SK-N-SH (cell line): ENCODE data around the gene CHRNB2. TPM values are rescaled to one million over a fixed set of nuclear protein-coding genes. Genes with fewer than 3 reads are reported as not detected.

Experiments
- CTCF ChIA-PET: fragments of 300-600, 350-600 bp; formaldehyde crosslinking; extraction: SDS; loops from one replicate; lab custom pipeline; 2021; lab: Yijun Ruan, JAX
- POLR2A ChIA-PET: fragments of 350-600 bp; sonication (Branson Sonifier 250); formaldehyde crosslinking; extraction: SDS; loops from one replicate; lab custom pipeline; 2020; ENCODE audit warnings: antibody characterized with exemption, inconsistent platforms; lab: Yijun Ruan, JAX
- DNase-seq: peaks from one replicate; pipeline ENCODE4 v3.0.0; 2012
- H2AFZ ChIP-seq: fragments of 200-600 bp; sonication (generic); 2 replicates; pipeline ENCODE4 v1.8.1; 2016; ENCODE audit warnings: antibody characterized with exemption, mild to moderate bottlenecking, low read depth
- H3F3A ChIP-seq: fragments of 200-600 bp; sonication (generic); replicated peaks from 2 replicates; pipeline ENCODE3; 2016; ENCODE audit warnings: antibody characterized with exemption, mild to moderate bottlenecking; ENCODE audit not compliant: insufficient read depth
- H3K27ac ChIP-seq, 2 experiments: fragments of 200-500 bp in 1 of 2; fragments of 200-600 bp in 1 of 2; sonication (Bioruptor generic) in 1 of 2; sonication (generic), shearing (Covaris generic) in 1 of 2; 2 replicates each; pipeline versions ENCODE4 v1.5.1 to v1.6.1; 2014 to 2016; ENCODE audit warnings: low read depth in 2 of 2, inconsistent platforms in 1 of 2, low read length in 1 of 2, mild to moderate bottlenecking in 1 of 2, mixed read lengths in 1 of 2
- H3K27me3 ChIP-seq: fragments of 200-600 bp; sonication (generic), shearing (Covaris generic); 2 replicates; pipeline ENCODE4 v1.6.1; 2016; ENCODE audit warnings: mixed run types; ENCODE audit not compliant: insufficient read depth
- H3K36me3 ChIP-seq, 2 experiments: fragments of 200-500 bp in 1 of 2; fragments of 200-600 bp in 1 of 2; sonication (Bioruptor generic) in 1 of 2; sonication (generic) in 1 of 2; replicated peaks in 1 of 2; 2 replicates each; pipeline versions ENCODE3 to v1.5.1; 2014 to 2016; ENCODE audit warnings: low read length in 1 of 2, mild to moderate bottlenecking in 1 of 2; ENCODE audit not compliant: insufficient read depth in 2 of 2, control insufficient read depth in 1 of 2
- H3K4me1 ChIP-seq, 2 experiments: fragments of 200-500 bp in 1 of 2; fragments of 200-600 bp in 1 of 2; sonication (Bioruptor generic) in 1 of 2; sonication (generic), shearing (Covaris generic) in 1 of 2; 2 replicates each; pipeline versions ENCODE4 v1.5.1 to v1.6.1; 2014 to 2016; ENCODE audit warnings: low read depth in 1 of 2, low read length in 1 of 2, mixed run types in 1 of 2; ENCODE audit not compliant: insufficient read depth in 2 of 2, control insufficient read depth in 1 of 2
- H3K4me2 ChIP-seq: fragments of 200-600 bp; sonication (generic), shearing (Covaris generic); 2 replicates; pipeline ENCODE4 v1.6.1; 2017; ENCODE audit warnings: mixed run types
- H3K4me3 ChIP-seq, 2 experiments: fragments of 200-500 bp in 1 of 2; fragments of 200-600 bp in 1 of 2; sonication (Bioruptor generic) in 1 of 2; sonication (generic), shearing (Covaris generic) in 1 of 2; 2 replicates each; pipeline versions ENCODE4 v1.5.1 to v1.8.1; 2014 to 2016; ENCODE audit warnings: low read depth in 2 of 2, inconsistent platforms in 1 of 2, low read length in 1 of 2, mild to moderate bottlenecking in 1 of 2, mixed read lengths in 1 of 2, moderate library complexity in 1 of 2
- H3K79me2 ChIP-seq: fragments of 200-600 bp; sonication (generic); 2 replicates; pipeline ENCODE4 v1.8.1; 2017; ENCODE audit warnings: mild to moderate bottlenecking; ENCODE audit not compliant: insufficient read depth
- H3K9ac ChIP-seq: fragments of 200-600 bp; sonication (generic); 2 replicates; pipeline ENCODE4 v1.6.1; 2017; ENCODE audit warnings: mixed run types
- H3K9me2 ChIP-seq: fragments of 200-600 bp; sonication (generic); 2 replicates; pipeline ENCODE4 v1.6.1; 2017; ENCODE audit warnings: mixed run types
- H3K9me3 ChIP-seq: fragments of 200-600 bp; sonication (generic); 2 replicates; pipeline ENCODE4 v1.6.1; 2017; ENCODE audit warnings: mixed run types, mild to moderate bottlenecking, moderate library complexity
- H4K20me1 ChIP-seq: fragments of 200-600 bp; sonication (generic); 2 replicates; pipeline ENCODE4 v1.6.1; 2017; ENCODE audit warnings: mild to moderate bottlenecking, mixed run types; ENCODE audit not compliant: insufficient read depth
- CHD2 ChIP-seq: fragments of 150-350 bp; IDR thresholded peaks from 2 replicates; pipeline ENCODE4 v1.6.1; 2018; ENCODE audit warnings: low read length; ENCODE audit not compliant: partially characterized antibody
- NFIC ChIP-seq: IDR thresholded peaks from 2 replicates; pipeline ENCODE4 v1.4.0; 2012; ENCODE audit warnings: borderline replicate concordance
- RFX5 ChIP-seq: IDR thresholded peaks from 2 replicates; pipeline ENCODE4 v1.6.1; 2012; ENCODE audit warnings: mild to moderate bottlenecking, improper control_type of control experiment, low read length
- SIN3A ChIP-seq: IDR thresholded peaks from 2 replicates; pipeline ENCODE4 v1.6.1; 2012; ENCODE audit warnings: low read depth, mild to moderate bottlenecking, low read length, moderate library complexity, borderline replicate concordance
- TCF12 ChIP-seq: IDR thresholded peaks from 2 replicates; pipeline ENCODE4 v1.4.0; 2012
- YY1 ChIP-seq: IDR thresholded peaks from 2 replicates; pipeline ENCODE4 v1.4.0; 2012; ENCODE audit warnings: low read depth, mild to moderate bottlenecking
- WGBS: methylation state at CpG from one replicate; pipeline ENCODE4 v1.1.6; 2017; ENCODE audit warnings: low lambda C conversion rate; 5-methylcytosine and 5-hydroxymethylcytosine counted together
- polyA plus RNA-seq, 3 experiments: library from polyadenylated mRNA; depleted of rRNA; stranded (reverse); fragments of >200 nt; gene quantifications; 2 replicates each; pipeline ENCODE4 v1.2.3, GENCODE V29; 2012
- TF ChIP-seq, protein P1 (sequence below): IDR thresholded peaks from 2 replicates; pipeline ENCODE4 v1.4.0; 2012; ENCODE audit warnings: low read depth, borderline replicate concordance
- TF ChIP-seq, protein P2 (sequence below): fragments of 200-600 bp; sonication (generic); IDR thresholded peaks from 2 replicates; pipeline ENCODE4 v1.6.1; 2017; ENCODE audit warnings: antibody characterized with exemption, mild to moderate bottlenecking, moderate library complexity
- TF ChIP-seq, protein P3 (sequence below): fragments of 150-350 bp; IDR thresholded peaks from 2 replicates; pipeline ENCODE4 v1.6.1; 2016; ENCODE audit warnings: mild to moderate bottlenecking, low read depth, low read length

The CHRNB2 gene
- polyA plus RNA-seq, 1 of the 3 experiments (the other 2 are of a cell fraction): 0.64 TPM

DNA sequence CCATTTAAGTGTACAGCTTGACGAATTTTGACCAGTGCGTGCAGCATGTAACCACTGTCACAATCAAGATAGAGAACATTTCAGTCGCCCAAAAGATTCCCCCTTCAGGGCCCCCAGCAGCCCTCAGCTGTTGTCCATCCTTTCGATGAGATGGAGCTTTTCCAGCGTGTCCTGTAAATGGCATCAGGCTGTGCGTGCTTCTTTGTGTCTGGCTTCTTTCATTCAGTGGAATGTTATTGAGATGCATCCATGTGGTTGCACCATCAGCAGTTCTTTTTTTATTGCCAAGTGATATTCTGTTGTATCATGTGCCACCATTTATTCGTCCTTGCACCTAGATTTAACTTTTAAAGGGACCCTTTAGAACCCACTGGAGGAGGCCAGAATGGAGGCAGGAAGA lies 31.0 kb upstream of the CHRNB2 start:
- Histone ChIP-seq H3K4me1 (no peaks in the 10 kb centered on the region), H3K9me3 (no peaks in the 10 kb centered on the region), H3K4me2 (no peak overlapping the region), H3K27ac (no peak overlapping the region)
- TF ChIP-seq, protein P1, sequence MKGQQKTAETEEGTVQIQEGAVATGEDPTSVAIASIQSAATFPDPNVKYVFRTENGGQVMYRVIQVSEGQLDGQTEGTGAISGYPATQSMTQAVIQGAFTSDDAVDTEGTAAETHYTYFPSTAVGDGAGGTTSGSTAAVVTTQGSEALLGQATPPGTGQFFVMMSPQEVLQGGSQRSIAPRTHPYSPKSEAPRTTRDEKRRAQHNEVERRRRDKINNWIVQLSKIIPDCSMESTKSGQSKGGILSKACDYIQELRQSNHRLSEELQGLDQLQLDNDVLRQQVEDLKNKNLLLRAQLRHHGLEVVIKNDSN: no peak
- no peak for TF ChIP-seq CHD2
- TF ChIP-seq YY1: no peak
- TF ChIP-seq RFX5: no peak
- no peak for TF ChIP-seq NFIC
- no peak for TF ChIP-seq SIN3A
- TF ChIP-seq, protein P2, sequence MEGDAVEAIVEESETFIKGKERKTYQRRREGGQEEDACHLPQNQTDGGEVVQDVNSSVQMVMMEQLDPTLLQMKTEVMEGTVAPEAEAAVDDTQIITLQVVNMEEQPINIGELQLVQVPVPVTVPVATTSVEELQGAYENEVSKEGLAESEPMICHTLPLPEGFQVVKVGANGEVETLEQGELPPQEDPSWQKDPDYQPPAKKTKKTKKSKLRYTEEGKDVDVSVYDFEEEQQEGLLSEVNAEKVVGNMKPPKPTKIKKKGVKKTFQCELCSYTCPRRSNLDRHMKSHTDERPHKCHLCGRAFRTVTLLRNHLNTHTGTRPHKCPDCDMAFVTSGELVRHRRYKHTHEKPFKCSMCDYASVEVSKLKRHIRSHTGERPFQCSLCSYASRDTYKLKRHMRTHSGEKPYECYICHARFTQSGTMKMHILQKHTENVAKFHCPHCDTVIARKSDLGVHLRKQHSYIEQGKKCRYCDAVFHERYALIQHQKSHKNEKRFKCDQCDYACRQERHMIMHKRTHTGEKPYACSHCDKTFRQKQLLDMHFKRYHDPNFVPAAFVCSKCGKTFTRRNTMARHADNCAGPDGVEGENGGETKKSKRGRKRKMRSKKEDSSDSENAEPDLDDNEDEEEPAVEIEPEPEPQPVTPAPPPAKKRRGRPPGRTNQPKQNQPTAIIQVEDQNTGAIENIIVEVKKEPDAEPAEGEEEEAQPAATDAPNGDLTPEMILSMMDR: no peak
- TF ChIP-seq, protein P3, sequence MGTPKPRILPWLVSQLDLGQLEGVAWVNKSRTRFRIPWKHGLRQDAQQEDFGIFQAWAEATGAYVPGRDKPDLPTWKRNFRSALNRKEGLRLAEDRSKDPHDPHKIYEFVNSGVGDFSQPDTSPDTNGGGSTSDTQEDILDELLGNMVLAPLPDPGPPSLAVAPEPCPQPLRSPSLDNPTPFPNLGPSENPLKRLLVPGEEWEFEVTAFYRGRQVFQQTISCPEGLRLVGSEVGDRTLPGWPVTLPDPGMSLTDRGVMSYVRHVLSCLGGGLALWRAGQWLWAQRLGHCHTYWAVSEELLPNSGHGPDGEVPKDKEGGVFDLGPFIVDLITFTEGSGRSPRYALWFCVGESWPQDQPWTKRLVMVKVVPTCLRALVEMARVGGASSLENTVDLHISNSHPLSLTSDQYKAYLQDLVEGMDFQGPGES: no peak
- TF ChIP-seq TCF12: no peak
- TF ChIP-seq, all 33 proteins: peak for 0
- H3K9ac ChIP-seq: no peak overlapping the region
- no peak overlapping the region for H3K4me3 ChIP-seq
- WGBS: 33% methylated on average over 7 of the region's 7 CpGs
- no peaks in the 10 kb centered on the region for H3F3A ChIP-seq
- no peaks in the 10 kb centered on the region for H3K36me3 ChIP-seq
- POLR2A ChIA-PET: no interaction called here
- H4K20me1 ChIP-seq: no peaks in the 10 kb centered on the region
- no peak overlapping the region for H2AFZ ChIP-seq
- no peaks in the 10 kb centered on the region for H3K79me2 ChIP-seq
- no peaks in the 10 kb centered on the region for H3K9me2 ChIP-seq
- CTCF ChIA-PET: interaction anchor here (1.8 to 6.1 kb wide), 2 partner anchors 10 to 56 kb away, joined by 9 to 36 read pairs; no protein-coding TSS in a partner anchor
- no peak for DNase-seq
- peaks cover 20% of the 10 kb centered on the region; the same call in 1 of the 2 replicates for H3K27me3 ChIP-seq

- Histone ChIP-seq H3K9ac (no peak overlapping the region), H3K27ac (no peak overlapping the region), H3K79me2 (no peaks in the 10 kb centered on the region), H3F3A (no peaks in the 10 kb centered on the region), H3K36me3 (no peaks in the 10 kb centered on the region), H2AFZ (no peak overlapping the region), H3K4me2 (no peak overlapping the region), H3K27me3 (peaks cover 21% of the 10 kb centered on the region; the same call in 1 of the 2 replicates), H4K20me1 (no peaks in the 10 kb centered on the region), H3K9me2 (no peaks in the 10 kb centered on the region), H3K4me1 (no peaks in the 10 kb centered on the region), H3K9me3 (no peaks in the 10 kb centered on the region), H3K4me3 (no peak overlapping the region)
- POLR2A ChIA-PET: no interaction called here
- 58% methylated on average over 9 of the region's 9 CpGs for WGBS
- no peak for DNase-seq
- CTCF ChIA-PET: interaction anchor here (1.6 kb wide), 1 partner anchor 60 kb away, joined by 7 read pairs; no protein-coding TSS in a partner anchor
- TF ChIP-seq, protein P2: no peak
Observed at GRCh38 chr1:154539486-154540483, 27.8 kb upstream of the CHRNB2 start.
